NCI-H146 (cell line): ENCODE measurements around the gene CT45A2.
"Not testable (repeated sequence)": the region's sequence is repeated elsewhere in the genome, so short reads cannot be mapped to it uniquely, and the experiment has no call there.

Experiments
- DNase-seq: peaks from one replicate; lab custom pipeline; 2025; lab: John Stamatoyannopoulos, UW

The CT45A2 gene

DNA sequence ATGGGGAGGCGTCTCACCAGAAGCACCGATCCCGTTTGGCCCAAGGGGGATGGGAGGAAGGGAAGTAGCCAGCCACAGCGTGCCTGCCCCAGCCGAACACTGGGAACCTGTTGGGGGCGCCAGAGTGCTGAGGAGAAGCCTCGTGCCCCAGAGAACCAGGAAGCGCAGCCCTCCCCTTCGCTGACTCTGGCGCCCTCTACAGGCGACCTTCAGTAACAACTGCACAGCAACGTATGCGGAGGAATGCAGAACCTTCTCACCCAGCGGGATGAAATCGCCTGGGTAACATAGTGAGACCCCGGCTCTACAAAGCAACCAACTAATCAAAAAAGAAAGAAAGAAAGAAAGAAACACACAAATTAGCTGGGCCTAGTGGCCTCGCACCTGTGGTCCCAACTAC is at the start of gene CT45A2:
Gene CT45A2, minus strand, starts transcription at position 101 of the 400 bp plus-strand sequence. CDS start 3,747 bp downstream, outside the sequence.
- DNase-seq: not testable (repeated sequence)

DNA sequence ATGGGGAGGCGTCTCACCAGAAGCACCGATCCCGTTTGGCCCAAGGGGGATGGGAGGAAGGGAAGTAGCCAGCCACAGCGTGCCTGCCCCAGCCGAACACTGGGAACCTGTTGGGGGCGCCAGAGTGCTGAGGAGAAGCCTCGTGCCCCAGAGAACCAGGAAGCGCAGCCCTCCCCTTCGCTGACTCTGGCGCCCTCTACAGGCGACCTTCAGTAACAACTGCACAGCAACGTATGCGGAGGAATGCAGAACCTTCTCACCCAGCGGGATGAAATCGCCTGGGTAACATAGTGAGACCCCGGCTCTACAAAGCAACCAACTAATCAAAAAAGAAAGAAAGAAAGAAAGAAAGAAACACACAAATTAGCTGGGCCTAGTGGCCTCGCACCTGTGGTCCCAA is 34.6 kb upstream of the CT45A2 start, which contains the start of gene CT45A8:
Gene CT45A8, minus strand, starts transcription at position 101 of the 400 bp plus-strand sequence. CDS start 3,755 bp downstream, outside the sequence.
- DNase-seq: not testable (repeated sequence)

GRCh38 chrX:135837180-135837579 is 17.4 kb upstream of the CT45A2 start, which contains the start of gene CT45A7:
Gene CT45A7, minus strand, starts transcription at chrX:135837280. Its CDS starts 3,747 bp downstream, at chrX:135833533.
- not testable (repeated sequence) for DNase-seq

GRCh38 chrX:135802687-135803086 is 17.1 kb downstream of the CT45A2 start, which contains the start of gene CT45A6:
Gene CT45A6, minus strand, starts transcription at chrX:135802787. Its CDS starts 3,794 bp downstream, at chrX:135798993.
- not testable (repeated sequence) for DNase-seq

- not testable (repeated sequence) for DNase-seq
Measured at GRCh38 chrX:135785403-135785802, 34.4 kb downstream of the CT45A2 start, which contains the start of gene CT45A5. Gene CT45A5, minus strand, starts transcription at chrX:135785503. Its CDS starts 3,774 bp downstream, at chrX:135781729.

GRCh38 chrX:135768091-135768490 is 51.7 kb downstream of the CT45A2 start, which contains the start of gene CT45A3:
Gene CT45A3, minus strand, starts transcription at chrX:135768191. Its CDS starts 3,747 bp downstream, at chrX:135764444.
- DNase-seq: not testable (repeated sequence)
